PFSK-1 (cell line): ENCODE data around the gene MORC4.

Source experiments
- POLR2AphosphoS5 ChIP-seq: IDR thresholded peaks from 2 replicates; pipeline ENCODE4 v1.6.1; 2012; ENCODE audit warnings: low read depth, mild to moderate bottlenecking, control low read depth, low read length, moderate library complexity
- REST ChIP-seq, 2 experiments: IDR thresholded peaks; 2 replicates each; pipeline versions ENCODE4 v1.6.1 to v1.8.0; 2011 to 2012; ENCODE audit warnings: low read depth in 2 of 2, low read length in 2 of 2, control low read depth in 1 of 2, inconsistent platforms in 1 of 2, mild to moderate bottlenecking in 1 of 2, moderate library complexity in 1 of 2; ENCODE audit not compliant: insufficient read depth in 1 of 2
- TAF1 ChIP-seq: IDR thresholded peaks from 2 replicates; pipeline ENCODE4 v1.6.1; 2012; ENCODE audit warnings: low read length, control low read depth, borderline replicate concordance; ENCODE audit not compliant: insufficient read depth

DNA sequence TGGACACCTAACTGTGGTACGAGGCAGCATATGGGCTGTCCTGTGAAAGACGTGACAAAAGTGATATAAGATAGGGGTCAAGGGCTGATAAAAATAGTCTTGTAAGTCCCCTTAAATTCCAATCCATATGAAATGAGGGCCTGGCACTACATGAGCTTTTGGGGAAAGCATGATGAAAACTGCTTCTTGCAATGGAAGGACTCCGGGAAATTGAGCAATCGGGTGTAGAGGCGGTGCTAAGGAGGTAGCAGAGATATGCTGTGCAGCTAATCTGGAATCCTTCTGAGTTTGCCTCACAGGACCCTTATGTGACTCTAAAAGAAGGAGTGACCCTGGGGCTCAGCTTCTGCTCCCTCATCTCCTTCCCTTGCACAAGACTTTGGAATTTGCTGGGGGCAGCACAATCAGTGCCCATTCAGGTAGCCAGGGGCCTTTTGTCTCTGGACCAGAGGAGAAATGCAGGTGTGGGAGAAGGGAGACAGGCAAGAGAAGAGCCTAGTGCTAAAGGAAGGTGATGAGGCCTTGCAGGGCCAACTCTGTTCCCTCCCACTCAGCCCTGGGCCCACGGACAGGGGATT lies 67.0 kb downstream of the MORC4 start:
- TF ChIP-seq REST (IDR thresholded peaks at IDR 0.05; ENCODE audit: insufficient read depth in 1 of 2, low read depth in 2 of 2, low read length in 2 of 2) (no peak), TAF1 (no peak), POLR2AphosphoS5 (no peak)
